Lower leg skin (tissue), 4 donors: ENCODE results near the gene OAF. TPM values are rescaled to one million over a fixed set of nuclear protein-coding genes. Genes with fewer than 3 reads are reported as not detected.

Source experiments
- DNase-seq, 2 donors: peaks; one replicate each; pipeline ENCODE4 v3.0.0-alpha.2; 2019; ENCODE audit warnings: low spot score in 2 of 2
- H3K4me3 ChIP-seq: fragments of 200-600 bp; sonication (generic); 2 replicates; pipeline ENCODE4 v1.5.1; 2017; ENCODE audit warnings: mild to moderate bottlenecking, low read depth; ENCODE audit not compliant: poor library complexity, severe bottlenecking
- POLR2A ChIP-seq, 2 donors: fragments of 450-650 bp; IDR thresholded peaks; one replicate each; pipeline ENCODE4 v1.6.1; 2016 to 2017; ENCODE audit warnings: antibody characterized with exemption in 2 of 2, mild to moderate bottlenecking in 1 of 2, moderate library complexity in 1 of 2
- WGBS, 2 donors: methylation state at CpG; one replicate each; pipeline ENCODE4 v1.1.5; 2018; 5-methylcytosine and 5-hydroxymethylcytosine counted together
- intact Hi-C: fragments of 100-400 bp; cut with DNase I; formaldehyde crosslinking; loops from one replicate; pipeline ENCODE4 v1.15.0; 2023; ENCODE audit warnings: low total_unique reads
- total RNA-seq, 4 donors: library from RNA; depleted of rRNA; stranded (reverse); fragments of >200 nt; gene quantifications; one replicate each; pipeline ENCODE4 v1.1.0, GENCODE V29; 2016
- TF ChIP-seq, protein P1 (sequence below), 3 donors: fragments of 450-650 bp; IDR thresholded peaks; one replicate each; pipeline ENCODE4 v1.5.1; 2016; ENCODE audit warnings: antibody characterized with exemption in 3 of 3, mild to moderate bottlenecking in 3 of 3, moderate library complexity in 2 of 3

Gene OAF
- 10 to 100 TPM in 2 of 4 donors, 1 to 10 TPM in 2; 3.0 to 15.4 (median 9.1) TPM for total RNA-seq

DNA sequence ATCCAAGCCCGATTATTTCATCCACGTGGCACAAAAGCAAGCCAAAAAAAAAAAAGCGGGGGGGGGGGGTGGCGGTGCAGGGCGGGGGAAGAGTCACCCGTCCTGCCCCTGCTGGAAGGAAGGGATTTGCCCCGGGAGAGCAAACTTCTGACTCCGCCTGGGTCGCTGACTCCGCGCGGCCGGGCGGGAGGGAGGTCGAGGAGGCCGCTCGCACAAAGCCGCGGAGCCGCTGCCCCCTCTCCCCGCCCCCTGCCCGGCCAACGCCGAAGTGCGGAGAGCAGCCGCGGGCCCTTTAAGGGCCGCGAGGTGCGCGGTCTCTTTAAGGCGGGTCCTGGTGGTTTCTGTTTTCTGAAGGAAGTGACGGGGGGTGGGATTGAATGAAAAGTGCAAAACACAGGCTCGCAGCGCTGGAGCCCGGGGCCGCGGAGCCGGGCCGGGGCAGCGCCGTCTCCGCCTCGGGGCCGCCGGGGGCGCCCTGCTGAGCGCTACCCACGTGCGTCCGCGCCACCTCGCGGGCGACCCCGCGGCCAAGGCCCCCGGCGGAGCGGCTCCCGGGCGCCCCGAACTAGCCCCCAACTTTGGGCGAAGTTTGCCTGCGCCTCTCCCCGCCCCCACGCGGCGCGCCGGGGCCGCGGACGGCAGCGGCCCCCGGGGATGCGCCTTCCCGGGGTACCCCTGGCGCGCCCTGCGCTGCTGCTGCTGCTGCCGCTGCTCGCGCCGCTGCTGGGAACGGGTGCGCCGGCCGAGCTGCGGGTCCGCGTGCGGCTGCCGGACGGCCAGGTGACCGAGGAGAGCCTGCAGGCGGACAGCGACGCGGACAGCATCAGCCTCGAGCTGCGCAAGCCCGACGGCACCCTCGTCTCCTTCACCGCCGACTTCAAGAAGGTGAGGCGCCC is at the start of gene OAF:
TSS of gene OAF (plus strand) at position 407 of the 896 bp plus-strand sequence. CDS start at position 655, 248 bp downstream.
- peak within 1 kb of the TSS; percentile 52 for H3K4me3 ChIP-seq
- WGBS, 2 donors = 1 to 2% methylated on average over 24 to 100 of the region's 108 CpGs
- TF ChIP-seq, protein P1, sequence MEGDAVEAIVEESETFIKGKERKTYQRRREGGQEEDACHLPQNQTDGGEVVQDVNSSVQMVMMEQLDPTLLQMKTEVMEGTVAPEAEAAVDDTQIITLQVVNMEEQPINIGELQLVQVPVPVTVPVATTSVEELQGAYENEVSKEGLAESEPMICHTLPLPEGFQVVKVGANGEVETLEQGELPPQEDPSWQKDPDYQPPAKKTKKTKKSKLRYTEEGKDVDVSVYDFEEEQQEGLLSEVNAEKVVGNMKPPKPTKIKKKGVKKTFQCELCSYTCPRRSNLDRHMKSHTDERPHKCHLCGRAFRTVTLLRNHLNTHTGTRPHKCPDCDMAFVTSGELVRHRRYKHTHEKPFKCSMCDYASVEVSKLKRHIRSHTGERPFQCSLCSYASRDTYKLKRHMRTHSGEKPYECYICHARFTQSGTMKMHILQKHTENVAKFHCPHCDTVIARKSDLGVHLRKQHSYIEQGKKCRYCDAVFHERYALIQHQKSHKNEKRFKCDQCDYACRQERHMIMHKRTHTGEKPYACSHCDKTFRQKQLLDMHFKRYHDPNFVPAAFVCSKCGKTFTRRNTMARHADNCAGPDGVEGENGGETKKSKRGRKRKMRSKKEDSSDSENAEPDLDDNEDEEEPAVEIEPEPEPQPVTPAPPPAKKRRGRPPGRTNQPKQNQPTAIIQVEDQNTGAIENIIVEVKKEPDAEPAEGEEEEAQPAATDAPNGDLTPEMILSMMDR (IDR thresholded peaks at IDR 0.05) = no peak
- no peak for TF ChIP-seq POLR2A (IDR thresholded peaks at IDR 0.05)
- intact Hi-C loops = no loop called here
- DNase-seq = peak in 1 of 2 donors; percentile 66

DNA sequence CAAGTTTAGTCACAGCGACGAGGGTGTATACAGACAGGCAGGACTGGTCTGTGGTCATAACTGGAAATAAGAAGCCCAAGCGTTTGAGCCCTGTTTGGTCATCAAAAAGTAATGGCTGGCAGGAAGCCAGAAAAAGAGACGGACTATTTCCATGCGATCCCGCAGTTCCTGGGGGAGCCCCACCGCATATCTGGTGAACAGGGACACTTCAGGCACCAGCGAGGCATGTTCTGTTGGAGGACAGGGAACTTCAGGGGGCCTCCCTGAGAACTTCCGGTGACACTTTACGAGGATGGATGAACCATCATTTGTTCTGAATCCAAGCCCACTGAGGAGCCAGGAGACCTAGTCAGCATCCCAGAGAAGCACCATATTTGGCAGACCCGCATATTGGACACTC is 43.2 kb upstream of the OAF start:
- 80 to 83% methylated on average over 11 of the region's 11 CpGs for WGBS, 2 donors
- no peak overlapping the region for H3K4me3 ChIP-seq
- intact Hi-C loops = no loop called here
- no peak for TF ChIP-seq POLR2A (IDR thresholded peaks at IDR 0.05)
- TF ChIP-seq, protein P1 (IDR thresholded peaks at IDR 0.05) = no peak
- no peak for DNase-seq

DNA sequence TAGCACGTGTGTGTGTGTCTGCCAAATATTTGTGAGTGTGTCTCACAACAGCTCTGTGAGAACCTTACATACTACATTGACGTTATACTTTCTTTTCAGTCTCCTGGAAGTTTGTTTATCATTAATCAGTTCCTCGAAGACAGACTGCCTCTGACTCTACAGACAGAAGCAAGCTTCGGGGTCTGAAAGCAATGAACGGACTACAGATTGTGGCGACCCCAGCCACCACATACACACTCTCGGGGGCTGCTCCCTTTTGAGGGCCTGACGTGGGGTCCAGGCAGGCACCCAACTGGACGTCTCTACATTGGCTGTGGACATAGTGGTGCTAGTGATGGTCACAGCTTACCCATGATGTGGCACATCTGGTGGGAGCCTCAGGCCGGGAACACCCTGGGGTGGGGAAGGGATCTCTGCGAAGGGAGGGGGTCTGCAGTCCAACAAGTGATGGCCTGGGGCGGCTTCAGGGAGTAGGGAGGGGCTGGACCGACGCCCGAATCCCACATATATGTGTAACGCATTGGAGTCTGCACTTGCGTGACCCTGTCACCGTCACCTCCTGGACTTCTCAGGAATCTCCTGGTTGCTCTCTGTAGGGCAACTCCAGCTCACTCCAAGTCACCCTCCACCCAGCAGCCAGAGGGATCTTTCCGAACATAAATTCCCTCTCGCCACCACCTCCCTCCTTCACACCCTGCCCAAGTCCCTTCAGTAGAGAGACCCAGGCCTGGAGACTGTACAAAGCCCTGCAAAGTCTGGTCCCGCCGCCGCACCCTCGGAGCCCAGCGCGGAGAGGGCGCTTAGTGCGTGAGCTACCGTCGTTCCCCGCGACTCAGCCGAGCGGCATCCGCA is 42.5 kb upstream of the OAF start:
- DNase-seq = peak in 1 of 2 donors; percentile 86
- 29 to 34% methylated on average over 35 of the region's 35 CpGs for WGBS, 2 donors
- TF ChIP-seq POLR2A (IDR thresholded peaks at IDR 0.05) = no peak
- TF ChIP-seq, protein P1 (IDR thresholded peaks at IDR 0.05) = no peak
- peak overlapping the region; percentile 30 for H3K4me3 ChIP-seq
- intact Hi-C loops = no loop called here

DNA sequence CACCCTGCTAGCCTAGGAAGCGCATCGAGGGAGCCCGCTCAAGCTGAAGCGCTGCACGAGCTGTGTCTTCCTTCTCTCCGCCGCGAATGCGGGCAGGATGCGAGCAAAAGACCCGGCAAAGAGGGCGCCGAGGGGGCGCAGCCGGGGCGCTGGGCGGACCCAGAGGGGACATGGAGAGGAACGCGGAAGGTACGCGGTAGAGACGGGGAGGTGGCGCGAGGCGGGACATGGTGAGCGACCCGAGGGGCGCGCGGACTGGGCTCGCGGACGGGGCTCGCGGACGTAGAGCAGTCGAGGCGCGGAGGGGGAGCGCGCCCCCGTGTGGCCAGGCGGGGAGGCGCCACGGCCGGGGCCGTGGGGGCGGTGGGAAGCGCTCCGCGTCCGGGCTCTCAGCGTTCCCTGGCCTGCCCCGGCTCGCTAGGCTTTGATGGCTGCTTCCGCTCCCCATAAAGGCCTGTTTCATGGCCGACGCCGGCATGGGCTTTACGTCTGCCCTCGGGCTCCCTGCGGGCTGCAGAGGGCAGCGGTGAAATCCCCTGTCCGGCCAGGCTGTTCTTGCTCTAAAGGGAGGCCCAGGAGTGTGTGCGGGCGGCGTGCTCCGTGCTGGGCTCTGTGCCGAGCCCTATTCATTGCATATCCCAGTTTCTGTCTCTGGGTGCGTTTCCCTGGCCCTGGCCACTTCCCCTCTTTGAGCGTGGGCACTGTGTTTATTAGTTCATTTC is 41.7 kb upstream of the OAF start:
- TF ChIP-seq, protein P1 (IDR thresholded peaks at IDR 0.05) = peak in 1 of 3 donors; percentile 36
- no peak for TF ChIP-seq POLR2A (IDR thresholded peaks at IDR 0.05)
- 2 to 4% methylated on average over 27 to 43 of the region's 71 CpGs for WGBS, 2 donors
- intact Hi-C loops = no loop called here
- peak; percentile 54 to 95 for DNase-seq
- H3K4me3 ChIP-seq = peak overlapping the region; percentile 30

DNA sequence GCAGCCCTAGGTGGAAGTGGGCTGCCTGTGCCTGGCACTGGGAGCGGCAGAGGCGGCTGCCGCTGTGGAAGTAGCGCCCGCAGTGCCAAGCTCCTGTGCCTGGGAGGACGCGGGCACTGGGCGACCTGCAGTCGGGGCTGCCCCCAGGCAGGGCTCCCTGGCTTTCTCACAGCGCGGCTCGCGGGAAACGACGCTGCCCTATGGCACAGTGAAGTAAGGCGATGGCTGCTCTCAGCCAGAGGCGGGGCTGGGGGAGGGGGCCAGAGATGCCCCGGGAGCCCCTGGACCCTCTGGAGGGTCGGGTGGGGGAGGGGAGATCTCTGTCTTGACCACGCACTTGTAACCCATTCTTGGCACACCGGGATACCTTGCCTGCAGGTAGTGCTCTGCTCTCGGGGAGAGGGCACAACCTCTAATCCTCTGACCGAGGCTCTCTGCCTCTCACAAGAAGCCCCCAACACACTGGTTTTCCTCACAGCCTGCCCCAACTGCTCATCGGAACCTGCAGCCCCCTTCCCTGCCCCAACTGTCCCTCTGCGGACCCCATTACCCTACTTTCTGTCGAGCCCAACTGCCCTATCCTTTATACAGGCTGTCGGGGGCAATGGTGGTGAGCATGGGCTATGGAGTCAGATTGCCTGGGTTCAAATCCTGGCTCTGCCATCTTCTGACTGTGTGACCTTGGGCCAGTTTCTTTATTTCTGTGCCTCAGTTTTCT is 40.7 kb upstream of the OAF start:
- no peak overlapping the region for H3K4me3 ChIP-seq
- TF ChIP-seq, protein P1 (IDR thresholded peaks at IDR 0.05) = no peak
- no peak for TF ChIP-seq POLR2A (IDR thresholded peaks at IDR 0.05)
- WGBS, 2 donors = 57 to 72% methylated on average over 22 to 27 of the region's 27 CpGs
- DNase-seq = no peak
- intact Hi-C loops = loop anchor here (5.0 to 10.0 kb wide), 2 partner anchors 57 to 135 kb away; no protein-coding TSS in a partner anchor
